B cell (primary cell): ENCODE measurements around the gene ADAMTS16. TPM values are rescaled to one million over a fixed set of nuclear protein-coding genes. Genes with fewer than 3 reads are reported as not detected.

Experiments used
- ATAC-seq: fragments of 200-7000 bp; cut with Tn5 transposase; one replicate; pipeline ENCODE4 v1.10.0; 2021; ENCODE audit warnings: low read depth, mild to moderate bottlenecking, moderate number of reproducible peaks, moderate library complexity
- CTCF ChIA-PET: fragments of 350-600 bp; sonication (Branson Sonifier 250); formaldehyde crosslinking; loops from one replicate; lab custom pipeline; 2021; ENCODE audit warnings: antibody characterized with exemption, inconsistent platforms; lab: Charles Lee
- POLR2A ChIA-PET: fragments of 350-600 bp; sonication (Branson Sonifier 250); formaldehyde crosslinking; loops from one replicate; lab custom pipeline; 2021; ENCODE audit warnings: antibody characterized with exemption; lab: Charles Lee
- DNase-seq: peaks from one replicate; pipeline ENCODE4 v3.0.0; 2013
- H2AFZ ChIP-seq: 2 replicates; pipeline ENCODE4 v1.6.1; 2012; ENCODE audit warnings: mild to moderate bottlenecking, low read depth, low read length; ENCODE audit not compliant: insufficient read depth, poor library complexity, severe bottlenecking
- H3K27ac ChIP-seq, 2 donors: 1 replicate in 1 of 2; 2 replicates in 1 of 2; pipeline ENCODE4 v1.5.1; 2012 to 2013; ENCODE audit warnings: low read length in 2 of 2, mild to moderate bottlenecking in 2 of 2, moderate library complexity in 1 of 2
- H3K27me3 ChIP-seq, 4 experiments: fragments of 200-600 bp in 1 of 4; sonication (generic) in 1 of 4; replicated peaks in 1 of 4; 1 replicate in 2 of 4; 2 replicates in 2 of 4; pipeline versions ENCODE4 v1.6.1 to v1.7.0; 2013 to 2016; ENCODE audit warnings: low read length in 3 of 4, mild to moderate bottlenecking in 2 of 4, mixed read lengths in 1 of 4, moderate library complexity in 1 of 4; ENCODE audit not compliant: insufficient read depth in 4 of 4, control insufficient read depth in 3 of 4; ENCODE audit errors: control extremely low read depth in 1 of 4
- H3K36me3 ChIP-seq, 2 experiments: replicated peaks in 1 of 2; 1 replicate in 1 of 2; 2 replicates in 1 of 2; pipeline versions ENCODE4 v1.6.1 to v1.7.1; 2013; ENCODE audit warnings: low read length in 1 of 2; ENCODE audit not compliant: insufficient read depth in 2 of 2, control insufficient read depth in 1 of 2; ENCODE audit errors: control extremely low read depth in 1 of 2, extremely low read depth in 1 of 2
- H3K4me1 ChIP-seq, 2 donors: fragments of 200-600 bp in 1 of 2; sonication (generic) in 1 of 2; 1 replicate in 1 of 2; 2 replicates in 1 of 2; pipeline versions ENCODE4 v1.5.1 to v1.6.1; 2013 to 2017; ENCODE audit warnings: low read length in 2 of 2; ENCODE audit not compliant: control insufficient read depth in 2 of 2, insufficient read depth in 2 of 2
- H3K4me2 ChIP-seq: replicated peaks from 2 replicates; pipeline ENCODE3; 2012; ENCODE audit warnings: mild to moderate bottlenecking, low read depth, low read length; ENCODE audit not compliant: poor library complexity, severe bottlenecking
- H3K4me3 ChIP-seq, 5 experiments: fragments of 200-600 bp in 1 of 5; sonication (generic) in 1 of 5; 1 replicate in 3 of 5; 2 replicates in 2 of 5; pipeline versions ENCODE4 v1.5.1 to v1.7.0; 2011 to 2016; ENCODE audit warnings: low read length in 4 of 5, mild to moderate bottlenecking in 4 of 5, low read depth in 2 of 5, control low read depth in 1 of 5, moderate library complexity in 1 of 5; ENCODE audit not compliant: insufficient read depth in 1 of 5; ENCODE audit errors: control extremely low read depth in 1 of 5, extremely low read depth in 1 of 5
- H3K79me2 ChIP-seq: fragments of 200-600 bp; sonication (generic); one replicate; pipeline ENCODE4 v1.6.0; 2016; ENCODE audit warnings: low read length; ENCODE audit not compliant: control insufficient read depth, insufficient read depth
- H3K9ac ChIP-seq: fragments of 200-600 bp; sonication (generic); 2 replicates; pipeline ENCODE4 v1.6.1; 2017; ENCODE audit warnings: mild to moderate bottlenecking, low read length, moderate library complexity
- H3K9me3 ChIP-seq, 3 donors: one replicate each; pipeline versions ENCODE4 v1.6.1 to v1.7.1; 2013; ENCODE audit warnings: low read length in 2 of 3; ENCODE audit not compliant: control insufficient read depth in 2 of 3, insufficient read depth in 1 of 3; ENCODE audit errors: control extremely low read depth in 1 of 3
- H4K20me1 ChIP-seq: 2 replicates; pipeline ENCODE4 v1.6.0; 2012; ENCODE audit warnings: mild to moderate bottlenecking, low read length; ENCODE audit not compliant: insufficient read depth, control insufficient read depth, poor library complexity, severe bottlenecking
- H3K27ac Mint-ChIP-seq: one replicate; pipeline ENCODE4 v1.8.0; 2021; ENCODE audit warnings: mixed read lengths
- H3K27me3 Mint-ChIP-seq: one replicate; pipeline ENCODE4 v1.8.0; 2021; ENCODE audit warnings: mixed read lengths
- H3K4me1 Mint-ChIP-seq: one replicate; pipeline ENCODE4 v1.8.0; 2021; ENCODE audit warnings: mixed read lengths
- H3K4me3 Mint-ChIP-seq: one replicate; pipeline ENCODE4 v1.8.0; 2021; ENCODE audit warnings: mixed read lengths
- H3K9me3 Mint-ChIP-seq: one replicate; pipeline ENCODE4 v1.8.0; 2022; ENCODE audit warnings: mixed read lengths; ENCODE audit not compliant: insufficient read depth
- EZH2 ChIP-seq: IDR thresholded peaks from 2 replicates; pipeline ENCODE4 v1.6.1; 2012; ENCODE audit warnings: borderline replicate concordance, low read depth, mild to moderate bottlenecking, moderate library complexity, low read length; ENCODE audit not compliant: insufficient read depth, poor library complexity, severe bottlenecking
- WGBS: methylation state at CpG from one replicate; pipeline ENCODE4 v1.1.5; 2013; ENCODE audit warnings: missing lambda C conversion rate; ENCODE audit not compliant: insufficient coverage; 5-methylcytosine and 5-hydroxymethylcytosine counted together
- intact Hi-C: fragments of 100-400 bp; cut with micrococcal nuclease; formaldehyde crosslinking; loops from one replicate; pipeline ENCODE4 v1.10.0; 2022
- polyA plus RNA-seq: library from polyadenylated mRNA; depleted of rRNA; stranded (reverse); fragments of >200 nt; gene quantifications from 2 replicates; pipeline ENCODE4 v1.2.3, GENCODE V29; 2012
- total RNA-seq, 2 donors: library from RNA; stranded (reverse); fragments of 120-200 nt in 1 of 2; gene quantifications; 1 replicate in 1 of 2; 2 replicates in 1 of 2; pipeline versions ENCODE4 v1.2.3 to v1.2.4, GENCODE V29; 2013 to 2022
- TF ChIP-seq, protein P1 (sequence below): fragments of 200-600 bp; IDR thresholded peaks from one replicate; pipeline ENCODE4 v1.8.0; 2022; ENCODE audit warnings: antibody characterized with exemption, mild to moderate bottlenecking

The ADAMTS16 gene
- total and polyA plus RNA-seq, 2 donors (not counting 1 experiment from before 2014, with no cell fraction given), result not detected

DNA sequence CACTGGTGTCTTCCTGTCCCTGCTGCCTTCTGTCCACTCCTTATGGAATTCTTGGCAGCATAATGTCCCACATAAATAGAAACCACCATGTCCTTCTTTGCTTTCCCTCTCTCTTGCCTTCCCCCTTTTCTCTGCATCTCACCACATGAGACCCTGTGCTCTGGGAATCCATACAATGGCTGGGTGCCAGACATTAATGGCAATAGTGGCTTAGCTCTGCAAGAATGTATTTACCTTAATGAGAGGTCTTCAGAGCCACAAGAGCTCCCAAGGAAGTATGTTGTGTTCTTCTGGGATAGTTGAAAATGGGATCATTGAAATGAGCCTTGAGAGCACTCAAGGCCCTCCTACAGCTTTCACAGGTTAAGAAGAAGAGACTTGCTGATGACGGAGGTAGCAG, 58.7 kb downstream of the ADAMTS16 start:
- no peak overlapping the region for H3K27ac Mint-ChIP-seq
- CTCF ChIA-PET, result no interaction called here
- H3K4me1 ChIP-seq, result no peaks in the 10 kb centered on the region
- no peak overlapping the region for H3K27ac ChIP-seq
- POLR2A ChIA-PET, result no interaction called here
- no peak overlapping the region for H3K4me3 ChIP-seq
- no peaks in the 10 kb centered on the region for H4K20me1 ChIP-seq
- H3K4me1 Mint-ChIP-seq, result no peaks in the 10 kb centered on the region
- H3K79me2 ChIP-seq, result no peaks in the 10 kb centered on the region
- H3K36me3 ChIP-seq, result no peaks in the 10 kb centered on the region
- no peak for ATAC-seq
- H2AFZ ChIP-seq, result no peak overlapping the region
- H3K4me2 ChIP-seq, result no peak overlapping the region
- no peaks in the 10 kb centered on the region for H3K27me3 Mint-ChIP-seq
- TF ChIP-seq EZH2, result no peak
- TF ChIP-seq, protein P1, sequence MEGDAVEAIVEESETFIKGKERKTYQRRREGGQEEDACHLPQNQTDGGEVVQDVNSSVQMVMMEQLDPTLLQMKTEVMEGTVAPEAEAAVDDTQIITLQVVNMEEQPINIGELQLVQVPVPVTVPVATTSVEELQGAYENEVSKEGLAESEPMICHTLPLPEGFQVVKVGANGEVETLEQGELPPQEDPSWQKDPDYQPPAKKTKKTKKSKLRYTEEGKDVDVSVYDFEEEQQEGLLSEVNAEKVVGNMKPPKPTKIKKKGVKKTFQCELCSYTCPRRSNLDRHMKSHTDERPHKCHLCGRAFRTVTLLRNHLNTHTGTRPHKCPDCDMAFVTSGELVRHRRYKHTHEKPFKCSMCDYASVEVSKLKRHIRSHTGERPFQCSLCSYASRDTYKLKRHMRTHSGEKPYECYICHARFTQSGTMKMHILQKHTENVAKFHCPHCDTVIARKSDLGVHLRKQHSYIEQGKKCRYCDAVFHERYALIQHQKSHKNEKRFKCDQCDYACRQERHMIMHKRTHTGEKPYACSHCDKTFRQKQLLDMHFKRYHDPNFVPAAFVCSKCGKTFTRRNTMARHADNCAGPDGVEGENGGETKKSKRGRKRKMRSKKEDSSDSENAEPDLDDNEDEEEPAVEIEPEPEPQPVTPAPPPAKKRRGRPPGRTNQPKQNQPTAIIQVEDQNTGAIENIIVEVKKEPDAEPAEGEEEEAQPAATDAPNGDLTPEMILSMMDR, result no peak
- H3K9me3 ChIP-seq, result peaks cover 0 to 3% (median 0%) of the 10 kb centered on the region in 3 donors
- intact Hi-C loops, result no loop called here
- no peak overlapping the region for H3K9ac ChIP-seq
- DNase-seq, result no peak
- no peaks in the 10 kb centered on the region for H3K27me3 ChIP-seq
- no CpG with 5 or more reads among the region's 1 CpG for WGBS
- no peak overlapping the region for H3K4me3 Mint-ChIP-seq
- H3K9me3 Mint-ChIP-seq, result no peaks in the 10 kb centered on the region

DNA sequence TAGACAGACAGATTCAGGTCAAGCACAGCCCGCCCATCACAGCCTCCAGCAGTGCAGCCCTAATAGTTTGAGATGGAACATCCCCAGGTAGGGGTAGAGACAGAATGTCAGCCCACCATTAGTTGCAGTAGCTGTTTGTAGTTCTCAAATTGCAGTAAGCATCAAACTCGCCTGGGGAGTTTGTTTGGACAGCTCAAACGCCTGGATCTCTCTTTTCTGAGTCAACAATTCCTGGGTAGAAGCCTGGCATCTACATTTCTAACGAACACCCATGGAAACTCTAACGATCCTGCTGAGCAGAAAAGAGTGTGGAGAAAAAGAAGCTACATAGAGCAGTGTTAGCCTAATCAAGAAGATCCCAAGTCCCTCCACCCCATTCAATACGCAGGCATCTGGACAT, 59.4 kb downstream of the ADAMTS16 start:
- H2AFZ ChIP-seq, result no peak overlapping the region
- no peaks in the 10 kb centered on the region for H3K9me3 Mint-ChIP-seq
- no peak overlapping the region for H3K4me3 ChIP-seq
- TF ChIP-seq, protein P1, result no peak
- no peak for TF ChIP-seq EZH2
- H3K27ac Mint-ChIP-seq, result no peak overlapping the region
- H3K9me3 ChIP-seq, result peaks cover 0 to 3% (median 0%) of the 10 kb centered on the region in 3 donors
- no peak overlapping the region for H3K4me2 ChIP-seq
- ATAC-seq, result no peak
- H3K27ac ChIP-seq, result no peak overlapping the region
- intact Hi-C loops, result no loop called here
- no peaks in the 10 kb centered on the region for H4K20me1 ChIP-seq
- H3K4me1 ChIP-seq, result no peaks in the 10 kb centered on the region
- H3K27me3 ChIP-seq, result no peaks in the 10 kb centered on the region
- no peak overlapping the region for H3K9ac ChIP-seq
- POLR2A ChIA-PET, result no interaction called here
- no peaks in the 10 kb centered on the region for H3K4me1 Mint-ChIP-seq
- H3K79me2 ChIP-seq, result no peaks in the 10 kb centered on the region
- CTCF ChIA-PET, result no interaction called here
- no peaks in the 10 kb centered on the region for H3K27me3 Mint-ChIP-seq
- 22% methylated on average over 2 of the region's 6 CpGs for WGBS
- H3K4me3 Mint-ChIP-seq, result no peak overlapping the region
- DNase-seq, result no peak
- H3K36me3 ChIP-seq, result no peaks in the 10 kb centered on the region
